Endothelial cell of umbilical vein (primary cell): ENCODE measurements around the gene UGGT2. TPM values are rescaled to one million over a fixed set of nuclear protein-coding genes. Genes with fewer than 3 reads are reported as not detected.

Experiments used
- BruUV-seq: library from RNA; stranded (reverse); fragments of 400-500 nt; replicated peaks from 2 replicates; lab custom pipeline; 2021; lab: Mats Ljungman, UMichigan
- CTCF ChIA-PET: fragments of 300-600, 350-600 bp; sonication (Branson Sonifier 250); formaldehyde crosslinking; loops from one replicate; lab custom pipeline; 2021; ENCODE audit warnings: antibody characterized with exemption, inconsistent platforms; lab: Charles Lee
- POLR2A ChIA-PET: fragments of 300-600, 350-600 bp; sonication (Branson Sonifier 250); formaldehyde crosslinking; loops from one replicate; lab custom pipeline; 2021; ENCODE audit warnings: antibody characterized with exemption, inconsistent platforms; lab: Charles Lee
- DNase-seq: peaks from one replicate; pipeline ENCODE4 v3.0.0-alpha.2; 2011; ENCODE audit warnings: low read depth, low spot score
- FAIRE-seq: peaks from 2 replicates; lab custom pipeline; 2011; peaks lifted over from hg19 to GRCh38; lab: Jason Lieb, UNC
- H2AFZ ChIP-seq: 2 replicates; pipeline ENCODE4 v1.6.0; 2012; ENCODE audit warnings: low read depth, low read length, control low read depth, inconsistent platforms
- H3K27ac ChIP-seq: 2 replicates; pipeline ENCODE4 v1.5.1; 2011; ENCODE audit warnings: low read depth, mild to moderate bottlenecking, control low read depth, low read length, moderate library complexity; ENCODE audit not compliant: insufficient read depth
- H3K27me3 ChIP-seq, 2 experiments: 2 replicates each; pipeline versions ENCODE4 v1.6.0 to v1.6.1; 2011; ENCODE audit warnings: low read length in 2 of 2, mixed read lengths in 1 of 2; ENCODE audit not compliant: control insufficient read depth in 2 of 2, insufficient read depth in 2 of 2
- H3K36me3 ChIP-seq, 2 experiments: 2 replicates in 1 of 2; 3 replicates in 1 of 2; pipeline ENCODE4 v1.5.1; 2011; ENCODE audit warnings: low read length in 2 of 2, mild to moderate bottlenecking in 1 of 2, moderate library complexity in 1 of 2; ENCODE audit not compliant: control insufficient read depth in 2 of 2, insufficient read depth in 2 of 2; ENCODE audit errors: extremely low read depth in 1 of 2
- H3K4me1 ChIP-seq: 3 replicates; pipeline ENCODE4 v1.5.1; 2011; ENCODE audit warnings: mild to moderate bottlenecking, low read length; ENCODE audit not compliant: control insufficient read depth, insufficient read depth; ENCODE audit errors: extremely low read depth
- H3K4me2 ChIP-seq: 2 replicates; pipeline ENCODE4 v1.6.1; 2011; ENCODE audit warnings: low read length, control low read depth, mixed read lengths; ENCODE audit not compliant: insufficient read depth
- H3K4me3 ChIP-seq, 3 experiments: fragments of 200-600 bp in 1 of 3; sonication (generic), shearing (Covaris generic) in 1 of 3; replicated peaks in 1 of 3; 2 replicates each; pipeline ENCODE4 v1.5.1; 2011 to 2016; ENCODE audit warnings: control low read depth in 3 of 3, low read length in 3 of 3, mild to moderate bottlenecking in 2 of 3, inconsistent platforms in 1 of 3, low read depth in 1 of 3, moderate library complexity in 1 of 3; ENCODE audit not compliant: insufficient read depth in 1 of 3
- H3K79me2 ChIP-seq: 2 replicates; pipeline ENCODE4 v1.6.0; 2012; ENCODE audit warnings: low read length, inconsistent platforms; ENCODE audit not compliant: control insufficient read depth, insufficient read depth
- H3K9ac ChIP-seq: replicated peaks from 2 replicates; pipeline ENCODE3; 2011; ENCODE audit warnings: low read length, control low read depth; ENCODE audit not compliant: insufficient read depth; ENCODE audit errors: extremely low read depth
- H3K9me1 ChIP-seq: replicated peaks from 3 replicates; pipeline ENCODE4 v1.6.0; 2011; ENCODE audit warnings: mild to moderate bottlenecking, low read length; ENCODE audit not compliant: control insufficient read depth, insufficient read depth; ENCODE audit errors: extremely low read depth
- H3K9me3 ChIP-seq: replicated peaks from 2 replicates; pipeline ENCODE4 v1.5.1; 2012; ENCODE audit warnings: low read length, inconsistent platforms; ENCODE audit not compliant: control insufficient read depth, insufficient read depth
- H4K20me1 ChIP-seq: replicated peaks from 2 replicates; pipeline ENCODE3; 2011; ENCODE audit warnings: mild to moderate bottlenecking, low read length; ENCODE audit not compliant: control insufficient read depth, insufficient read depth; ENCODE audit errors: extremely low read depth
- CTCF ChIP-seq, 2 donors: IDR thresholded peaks; 1 replicate in 1 of 2; 2 replicates in 1 of 2; pipeline ENCODE4 v1.5.1; 2011; ENCODE audit warnings: low read length in 2 of 2, mild to moderate bottlenecking in 2 of 2, moderate library complexity in 2 of 2, control low read depth in 1 of 2, inconsistent platforms in 1 of 2, low read depth in 1 of 2; ENCODE audit not compliant: insufficient read depth in 1 of 2; ENCODE audit errors: extremely low read depth in 1 of 2
- EZH2 ChIP-seq: IDR thresholded peaks from 2 replicates; pipeline ENCODE4 v1.6.1; 2012; ENCODE audit warnings: borderline replicate concordance, low read depth, mild to moderate bottlenecking, moderate library complexity, low read length, inconsistent platforms; ENCODE audit not compliant: severe bottlenecking
- FOS ChIP-seq: IDR thresholded peaks from 2 replicates; pipeline ENCODE4 v1.6.1; 2011; ENCODE audit warnings: mild to moderate bottlenecking, low read length, moderate library complexity, borderline replicate concordance; ENCODE audit not compliant: insufficient read depth
- GATA2 ChIP-seq: IDR thresholded peaks from 2 replicates; pipeline ENCODE4 v1.7.0; 2011; ENCODE audit warnings: low read depth, mild to moderate bottlenecking, moderate library complexity, mixed read lengths, low read length; ENCODE audit not compliant: insufficient read length, insufficient read depth
- JUN ChIP-seq: IDR thresholded peaks from 2 replicates; pipeline ENCODE4 v1.6.1; 2011; ENCODE audit warnings: borderline replicate concordance, low read depth; ENCODE audit not compliant: insufficient read length, insufficient read depth
- MAX ChIP-seq: IDR thresholded peaks from 2 replicates; pipeline ENCODE4 v1.6.1; 2011; ENCODE audit not compliant: insufficient read depth, insufficient read length
- MYC ChIP-seq: IDR thresholded peaks from one replicate; pipeline ENCODE4 v1.6.1; 2011; ENCODE audit warnings: mild to moderate bottlenecking, low read depth, low read length
- POLR2A ChIP-seq: IDR thresholded peaks from 2 replicates; pipeline ENCODE4 v1.6.1; 2012; ENCODE audit warnings: low read depth, mild to moderate bottlenecking, control low read depth, low read length
- POLR2AphosphoS5 ChIP-seq: IDR thresholded peaks from 2 replicates; pipeline ENCODE4 v1.6.1; 2012; ENCODE audit warnings: low read depth, mild to moderate bottlenecking, control low read depth, low read length, moderate library complexity; ENCODE audit not compliant: insufficient read depth
- dilution Hi-C: fragments of 300-500 bp; cut with MboI; formaldehyde crosslinking; loops from one replicate; pipeline ENCODE4 v1.15.0; 2019; ENCODE audit warnings: low sequenced_read_pairs; ENCODE audit not compliant: extremely low pct_ligation_motif_present
- intact Hi-C: fragments of 100-400 bp; cut with micrococcal nuclease; formaldehyde crosslinking; loops from one replicate; pipeline ENCODE4 v1.10.0; 2022
- polyA plus RNA-seq, 4 experiments: library from polyadenylated mRNA; depleted of rRNA in 3 of 4; stranded (reverse) in 3 of 4; unstranded in 1 of 4; fragments of >200 nt; gene quantifications; 2 replicates each; pipeline versions ENCODE4 v1.2.1 to v1.2.3, GENCODE V29; 2011 to 2012; ENCODE audit warnings: missing spikeins in 1 of 4
- total RNA-seq: library from RNA; stranded (reverse); gene quantifications from 2 replicates; pipeline ENCODE4 v1.2.3, GENCODE V29; 2021

Gene UGGT2
- total and polyA plus RNA-seq, 2 donors (not counting 3 experiments of a cell fraction or from before 2014, with no cell fraction given) = 4.6 to 25.1 TPM

- no TSS peak for BruUV-seq
- peak within 1 kb of the TSS; percentile 89 for H2AFZ ChIP-seq
- H3K27me3 ChIP-seq = peaks cover 38 to 39% of the 10 kb centered on the region in 2 experiments
- FAIRE-seq (peak; percentile 8), DNase-seq (peak; percentile 15)
- dilution Hi-C loops (no loop called here), intact Hi-C loops (loop anchor here (5.0 kb wide), 1 partner anchor 62 kb away; no protein-coding TSS in a partner anchor)
- TF ChIP-seq EZH2 (peak; percentile 52), MYC (no peak)
- no peak within 1 kb of the TSS for H3K9ac ChIP-seq
- H3K9me1 ChIP-seq = no peaks in the 10 kb centered on the region
- H3K27ac ChIP-seq = no peak within 1 kb of the TSS
- no peaks in the 10 kb centered on the region for H4K20me1 ChIP-seq
- H3K4me2 ChIP-seq = peak within 1 kb of the TSS; percentile 77
- ChIA-PET POLR2A (no interaction called here), CTCF (no interaction called here)
- H3K4me3 ChIP-seq = peak within 1 kb of the TSS; percentile 21 to 42 (median 38)
- peaks cover 27% of the 10 kb centered on the region for H3K4me1 ChIP-seq
- H3K36me3 ChIP-seq = no peaks in the 10 kb centered on the region
- no peaks in the 10 kb centered on the region for H3K9me3 ChIP-seq
- H3K79me2 ChIP-seq = no peaks in the 10 kb centered on the region
These were observed 36.6 kb upstream of the UGGT2 start, which contains the start of gene HS6ST3 for GRCh38 chr13:96089749-96090239. HS6ST3 (plus strand) TSS chr13:96090107.

GRCh38 chr13:96089139-96089538, 35.9 kb upstream of the UGGT2 start:
- dilution Hi-C loops = no loop called here
- no peak for DNase-seq
- TF ChIP-seq POLR2A (no peak), MYC (no peak), GATA2 (no peak), CTCF (IDR thresholded peaks at IDR 0.05; ENCODE audit: extremely low read depth in 1 of 2, insufficient read depth in 1 of 2, low read depth in 1 of 2, low read length in 2 of 2) (no peak), POLR2AphosphoS5 (no peak), FOS (no peak), EZH2 (no peak), JUN (no peak), MAX (no peak)

More at GRCh38 chr13:96089139-96089538, 35.9 kb upstream of the UGGT2 start:
- Histone ChIP-seq H3K9me1 (no peaks in the 10 kb centered on the region), H4K20me1 (no peaks in the 10 kb centered on the region), H3K27me3 (peaks cover 38 to 39% of the 10 kb centered on the region in 2 experiments), H3K36me3 (no peaks in the 10 kb centered on the region), H3K4me2 (no peak overlapping the region), H3K79me2 (no peaks in the 10 kb centered on the region), H3K9me3 (no peaks in the 10 kb centered on the region), H3K27ac (no peak overlapping the region), H3K4me1 (peaks cover 27% of the 10 kb centered on the region), H3K4me3 (no peak overlapping the region), H3K9ac (no peak overlapping the region), H2AFZ (no peak overlapping the region)
- intact Hi-C loops = no loop called here
- no TSS peak for BruUV-seq
- ChIA-PET POLR2A (no interaction called here), CTCF (interaction anchor here (1.0 to 2.1 kb wide), 3 partner anchors 8 to 69 kb away, joined by 3 to 7 read pairs (median 5); no protein-coding TSS in a partner anchor)
- FAIRE-seq = no peak
